ENCODE results near the gene CDKL2.

DNA sequence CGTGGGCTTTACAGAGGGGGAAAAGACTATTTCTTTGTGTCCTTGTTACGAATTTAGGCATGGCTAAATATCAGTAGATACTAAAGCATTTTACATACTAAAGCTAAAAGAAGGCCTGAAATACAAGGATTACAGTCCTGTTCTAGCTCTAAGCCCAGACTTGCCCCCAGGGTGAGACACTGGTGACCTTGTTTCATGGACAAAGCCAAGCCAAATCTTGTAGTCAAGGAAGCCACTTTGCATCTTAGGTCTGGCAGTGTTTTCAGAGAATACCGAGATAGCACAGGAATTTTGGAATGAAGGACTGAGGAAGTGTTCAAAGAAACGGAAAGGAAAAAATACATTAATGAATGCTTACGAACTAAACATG is 43.6 kb upstream of the CDKL2 start:
- TF ChIP-seq, protein P1, sequence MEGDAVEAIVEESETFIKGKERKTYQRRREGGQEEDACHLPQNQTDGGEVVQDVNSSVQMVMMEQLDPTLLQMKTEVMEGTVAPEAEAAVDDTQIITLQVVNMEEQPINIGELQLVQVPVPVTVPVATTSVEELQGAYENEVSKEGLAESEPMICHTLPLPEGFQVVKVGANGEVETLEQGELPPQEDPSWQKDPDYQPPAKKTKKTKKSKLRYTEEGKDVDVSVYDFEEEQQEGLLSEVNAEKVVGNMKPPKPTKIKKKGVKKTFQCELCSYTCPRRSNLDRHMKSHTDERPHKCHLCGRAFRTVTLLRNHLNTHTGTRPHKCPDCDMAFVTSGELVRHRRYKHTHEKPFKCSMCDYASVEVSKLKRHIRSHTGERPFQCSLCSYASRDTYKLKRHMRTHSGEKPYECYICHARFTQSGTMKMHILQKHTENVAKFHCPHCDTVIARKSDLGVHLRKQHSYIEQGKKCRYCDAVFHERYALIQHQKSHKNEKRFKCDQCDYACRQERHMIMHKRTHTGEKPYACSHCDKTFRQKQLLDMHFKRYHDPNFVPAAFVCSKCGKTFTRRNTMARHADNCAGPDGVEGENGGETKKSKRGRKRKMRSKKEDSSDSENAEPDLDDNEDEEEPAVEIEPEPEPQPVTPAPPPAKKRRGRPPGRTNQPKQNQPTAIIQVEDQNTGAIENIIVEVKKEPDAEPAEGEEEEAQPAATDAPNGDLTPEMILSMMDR (IDR thresholded peaks at IDR 0.05; ENCODE audit: control extremely low read depth in 1 of 3, insufficient read depth in 1 of 3, low read depth in 1 of 3, low read length in 3 of 3): no peak
- TF ChIP-seq RAD21 (IDR thresholded peaks at IDR 0.05 in 1 of 2, conservative IDR thresholded peaks at IDR 0.05 in 1 of 2; ENCODE audit: low read depth in 2 of 2, low read length in 2 of 2): no peak
- no peak for TF ChIP-seq POLR2AphosphoS5 (IDR thresholded peaks at IDR 0.05; ENCODE audit: low read depth, low read length)
- no peak for TF ChIP-seq POLR2A (IDR thresholded peaks at IDR 0.05; ENCODE audit: control extremely low read depth in 1 of 2, low read depth in 2 of 2, low read length in 2 of 2)
- TF ChIP-seq, protein P2, sequence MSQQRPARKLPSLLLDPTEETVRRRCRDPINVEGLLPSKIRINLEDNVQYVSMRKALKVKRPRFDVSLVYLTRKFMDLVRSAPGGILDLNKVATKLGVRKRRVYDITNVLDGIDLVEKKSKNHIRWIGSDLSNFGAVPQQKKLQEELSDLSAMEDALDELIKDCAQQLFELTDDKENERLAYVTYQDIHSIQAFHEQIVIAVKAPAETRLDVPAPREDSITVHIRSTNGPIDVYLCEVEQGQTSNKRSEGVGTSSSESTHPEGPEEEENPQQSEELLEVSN (IDR thresholded peaks at IDR 0.05): no peak
- TF ChIP-seq JUN (IDR thresholded peaks at IDR 0.05; ENCODE audit: low read depth, low read length): no peak
- TF ChIP-seq EZH2 (IDR thresholded peaks at IDR 0.05; ENCODE audit: low read depth, low read length, severe bottlenecking): no peak
- TF ChIP-seq JUND (IDR thresholded peaks at IDR 0.05; ENCODE audit: low read length): no peak
- TF ChIP-seq TEAD4 (IDR thresholded peaks at IDR 0.05; ENCODE audit: low read depth, low read length): no peak
- TF ChIP-seq SIN3A (conservative IDR thresholded peaks at IDR 0.05 in 1 of 2, IDR thresholded peaks at IDR 0.05 in 1 of 2; ENCODE audit: low read depth in 1 of 2, low read length in 2 of 2): no peak
- no peak for TF ChIP-seq CREB1 (IDR thresholded peaks at IDR 0.05)
- no peak for TF ChIP-seq YY1 (IDR thresholded peaks at IDR 0.05; ENCODE audit: low read depth, low read length)

Data from H1 (cell line).